Measurements from ENCODE around the gene ELMO1. TPM values are rescaled to one million over a fixed set of nuclear protein-coding genes. Genes with fewer than 3 reads are reported as not detected.

Gene ELMO1
- total and polyA plus RNA-seq, 2 of the 13 experiments (the other 11 are each of a cell fraction or from before 2014, with no cell fraction given): 0.11 to 0.17 TPM

GRCh38 chr7:36949711-36950600 is 498.7 kb downstream of the ELMO1 start (continued):
- no peak for TF ChIP-seq ZNF280B (CRISPR knock-in tag; IDR thresholded peaks at IDR 0.05; ENCODE audit: borderline replicate concordance)
- TF ChIP-seq GTF3A (CRISPR knock-in tag; conservative IDR thresholded peaks at IDR 0.05): no peak
- no peak for TF ChIP-seq PHF20 (CRISPR knock-in tag; IDR thresholded peaks at IDR 0.05)
- TF ChIP-seq, protein P1, sequence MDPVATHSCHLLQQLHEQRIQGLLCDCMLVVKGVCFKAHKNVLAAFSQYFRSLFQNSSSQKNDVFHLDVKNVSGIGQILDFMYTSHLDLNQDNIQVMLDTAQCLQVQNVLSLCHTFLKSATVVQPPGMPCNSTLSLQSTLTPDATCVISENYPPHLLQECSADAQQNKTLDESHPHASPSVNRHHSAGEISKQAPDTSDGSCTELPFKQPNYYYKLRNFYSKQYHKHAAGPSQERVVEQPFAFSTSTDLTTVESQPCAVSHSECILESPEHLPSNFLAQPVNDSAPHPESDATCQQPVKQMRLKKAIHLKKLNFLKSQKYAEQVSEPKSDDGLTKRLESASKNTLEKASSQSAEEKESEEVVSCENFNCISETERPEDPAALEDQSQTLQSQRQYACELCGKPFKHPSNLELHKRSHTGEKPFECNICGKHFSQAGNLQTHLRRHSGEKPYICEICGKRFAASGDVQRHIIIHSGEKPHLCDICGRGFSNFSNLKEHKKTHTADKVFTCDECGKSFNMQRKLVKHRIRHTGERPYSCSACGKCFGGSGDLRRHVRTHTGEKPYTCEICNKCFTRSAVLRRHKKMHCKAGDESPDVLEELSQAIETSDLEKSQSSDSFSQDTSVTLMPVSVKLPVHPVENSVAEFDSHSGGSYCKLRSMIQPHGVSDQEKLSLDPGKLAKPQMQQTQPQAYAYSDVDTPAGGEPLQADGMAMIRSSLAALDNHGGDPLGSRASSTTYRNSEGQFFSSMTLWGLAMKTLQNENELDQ (CRISPR knock-in tag; IDR thresholded peaks at IDR 0.05; ENCODE audit: borderline replicate concordance): no peak
- no peak for TF ChIP-seq ZNF121 (CRISPR knock-in tag; IDR thresholded peaks at IDR 0.05)
- TF ChIP-seq ZNF414 (CRISPR knock-in tag; IDR thresholded peaks at IDR 0.05): peak; percentile 85
- TF ChIP-seq SYNCRIP (IDR thresholded peaks at IDR 0.05; ENCODE audit: insufficient read depth, low read depth, low read length): no peak
- peak; percentile 80 for TF ChIP-seq THAP11 (CRISPR knock-in tag; IDR thresholded peaks at IDR 0.05)
- TF ChIP-seq, protein P2, sequence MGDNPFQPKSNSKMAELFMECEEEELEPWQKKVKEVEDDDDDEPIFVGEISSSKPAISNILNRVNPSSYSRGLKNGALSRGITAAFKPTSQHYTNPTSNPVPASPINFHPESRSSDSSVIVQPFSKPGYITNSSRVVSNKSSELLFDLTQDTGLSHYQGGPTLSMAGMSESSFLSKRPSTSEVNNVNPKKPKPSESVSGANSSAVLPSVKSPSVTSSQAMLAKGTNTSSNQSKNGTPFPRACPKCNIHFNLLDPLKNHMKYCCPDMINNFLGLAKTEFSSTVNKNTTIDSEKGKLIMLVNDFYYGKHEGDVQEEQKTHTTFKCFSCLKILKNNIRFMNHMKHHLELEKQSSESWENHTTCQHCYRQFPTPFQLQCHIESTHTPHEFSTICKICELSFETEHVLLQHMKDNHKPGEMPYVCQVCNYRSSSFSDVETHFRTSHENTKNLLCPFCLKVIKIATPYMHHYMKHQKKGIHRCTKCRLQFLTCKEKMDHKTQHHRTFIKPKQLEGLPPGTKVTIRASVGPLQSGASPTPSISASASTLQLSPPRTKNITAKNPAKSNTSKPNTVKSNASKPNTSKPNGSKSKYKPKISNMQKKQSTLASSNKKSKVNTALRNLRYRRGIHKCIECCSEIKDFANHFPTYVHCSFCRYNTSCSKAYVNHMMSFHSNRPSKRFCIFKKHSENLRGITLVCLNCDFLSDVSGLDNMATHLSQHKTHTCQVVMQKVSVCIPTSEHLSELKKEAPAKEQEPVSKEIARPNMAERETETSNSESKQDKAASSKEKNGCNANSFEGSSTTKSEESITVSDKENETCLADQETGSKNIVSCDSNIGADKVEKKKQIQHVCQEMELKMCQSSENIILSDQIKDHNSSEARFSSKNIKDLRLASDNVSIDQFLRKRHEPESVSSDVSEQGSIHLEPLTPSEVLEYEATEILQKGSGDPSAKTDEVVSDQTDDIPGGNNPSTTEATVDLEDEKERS (CRISPR knock-in tag; IDR thresholded peaks at IDR 0.05): 0 out of 2 replicates have a peak, but pooled peaks have one; percentile 40
- no peak; a peak in 1 of 4 replicates for TF ChIP-seq NR2F1 (CRISPR knock-in tag; IDR thresholded peaks at IDR 0.05)
- TF ChIP-seq, protein P3, sequence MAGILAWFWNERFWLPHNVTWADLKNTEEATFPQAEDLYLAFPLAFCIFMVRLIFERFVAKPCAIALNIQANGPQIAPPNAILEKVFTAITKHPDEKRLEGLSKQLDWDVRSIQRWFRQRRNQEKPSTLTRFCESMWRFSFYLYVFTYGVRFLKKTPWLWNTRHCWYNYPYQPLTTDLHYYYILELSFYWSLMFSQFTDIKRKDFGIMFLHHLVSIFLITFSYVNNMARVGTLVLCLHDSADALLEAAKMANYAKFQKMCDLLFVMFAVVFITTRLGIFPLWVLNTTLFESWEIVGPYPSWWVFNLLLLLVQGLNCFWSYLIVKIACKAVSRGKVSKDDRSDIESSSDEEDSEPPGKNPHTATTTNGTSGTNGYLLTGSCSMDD (CRISPR knock-in tag; IDR thresholded peaks at IDR 0.05): no peak
- no peak for TF ChIP-seq NKX3-1 (CRISPR knock-in tag; IDR thresholded peaks at IDR 0.05)
- TF ChIP-seq PRDM15 (CRISPR knock-in tag; IDR thresholded peaks at IDR 0.05): no peak
- no peak for TF ChIP-seq POLR2AphosphoS5 (IDR thresholded peaks at IDR 0.05; ENCODE audit: low read depth, low read length)
- TF ChIP-seq ELF4 (CRISPR knock-in tag; IDR thresholded peaks at IDR 0.05; ENCODE audit: borderline replicate concordance): no peak

All from HepG2 (cell line).